T-helper 2 cell treated with Interferon-gamma antibody and Interleukin-4, amounts not matched to agents 100 ng/mL and 5 ng/mL, for 36 hours (primary cell): ENCODE results near the gene VPS13D. TPM values are rescaled to one million over a fixed set of nuclear protein-coding genes. Genes with fewer than 3 reads are reported as not detected.

Experiments
- intact Hi-C: fragments of 100-400 bp; cut with micrococcal nuclease; formaldehyde crosslinking; loops from one replicate; pipeline ENCODE4 v1.15.1; 2023
- total RNA-seq: library from RNA; stranded (reverse); gene quantifications from 2 replicates; pipeline ENCODE4 v1.2.3, GENCODE V29; 2022

Gene VPS13D
- total RNA-seq, 1 donor from 2014 or later, result 30.9 TPM

GRCh38 chr1:12544992-12545391 lies 315.2 kb downstream of the VPS13D start:
- intact Hi-C loops, result no loop called here

- intact Hi-C loops, result no loop called here
Observed at GRCh38 chr1:12546771-12547585, 317.1 kb downstream of the VPS13D start.

DNA sequence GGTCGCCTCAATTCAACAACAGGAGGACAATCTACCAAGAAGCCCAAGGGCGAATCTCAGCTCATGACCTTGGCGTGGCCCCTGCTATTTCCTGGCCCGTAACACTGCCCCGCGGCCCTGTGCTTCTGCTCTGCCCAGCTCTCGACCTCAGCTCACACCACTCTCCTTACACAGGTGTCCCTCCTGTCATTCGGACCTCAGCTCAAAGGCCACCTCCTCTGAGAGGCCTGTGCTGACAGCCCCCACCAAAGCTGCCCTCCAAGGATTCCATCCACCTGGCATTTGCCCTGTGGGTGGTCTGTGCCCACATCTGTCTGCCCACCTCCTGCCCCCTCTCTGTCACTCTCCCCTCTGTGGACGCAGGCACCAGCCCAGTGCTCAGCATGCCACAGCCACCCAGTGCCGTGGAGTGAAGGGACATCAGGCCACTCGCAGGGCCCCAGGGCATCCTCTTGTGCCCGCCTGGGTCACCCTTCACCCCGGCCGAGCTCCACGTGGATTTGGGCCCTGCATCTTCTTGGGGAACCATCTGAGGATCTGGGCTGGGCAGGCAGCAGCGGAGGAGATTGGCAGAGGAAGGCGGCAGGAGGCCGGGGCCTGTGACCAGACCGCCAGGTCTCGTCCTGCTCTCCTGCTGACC lies 317.9 kb downstream of the VPS13D start:
- intact Hi-C loops, result no loop called here

DNA sequence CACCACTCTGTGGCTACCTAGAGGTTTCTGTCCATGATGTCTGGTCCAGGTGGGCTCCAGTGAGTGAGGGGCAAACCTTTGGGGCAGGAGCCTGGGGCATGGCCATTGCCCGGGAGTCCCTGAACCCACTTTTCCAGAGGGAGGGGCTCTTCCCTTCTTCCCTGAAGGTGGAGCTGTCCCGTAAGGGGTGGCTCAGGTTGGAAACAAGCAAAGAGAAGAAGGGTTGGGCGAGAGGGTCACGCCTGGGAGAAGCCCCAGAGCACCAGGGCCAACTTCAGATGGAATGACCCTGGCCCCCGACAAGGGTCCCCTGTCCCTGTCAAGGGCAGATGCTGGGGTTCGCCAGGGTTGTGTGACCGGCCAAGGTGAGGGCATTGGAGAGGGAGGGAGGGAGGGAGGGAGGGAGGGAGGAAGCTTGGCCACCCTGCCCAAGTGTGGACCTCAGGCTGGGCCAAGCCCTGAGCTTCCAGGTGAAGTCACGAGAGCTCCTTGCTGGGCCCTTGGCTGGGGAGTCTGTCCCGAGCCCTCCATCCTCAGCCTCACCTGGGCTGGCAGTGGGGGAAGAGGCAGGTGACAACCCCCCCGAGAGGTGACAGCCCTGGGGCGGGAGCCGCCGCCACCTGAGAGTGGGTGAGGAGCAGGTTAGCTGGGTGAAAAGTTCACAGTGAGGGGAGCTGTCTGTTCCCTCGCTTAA lies 318.6 kb downstream of the VPS13D start:
- intact Hi-C loops, result no loop called here

DNA sequence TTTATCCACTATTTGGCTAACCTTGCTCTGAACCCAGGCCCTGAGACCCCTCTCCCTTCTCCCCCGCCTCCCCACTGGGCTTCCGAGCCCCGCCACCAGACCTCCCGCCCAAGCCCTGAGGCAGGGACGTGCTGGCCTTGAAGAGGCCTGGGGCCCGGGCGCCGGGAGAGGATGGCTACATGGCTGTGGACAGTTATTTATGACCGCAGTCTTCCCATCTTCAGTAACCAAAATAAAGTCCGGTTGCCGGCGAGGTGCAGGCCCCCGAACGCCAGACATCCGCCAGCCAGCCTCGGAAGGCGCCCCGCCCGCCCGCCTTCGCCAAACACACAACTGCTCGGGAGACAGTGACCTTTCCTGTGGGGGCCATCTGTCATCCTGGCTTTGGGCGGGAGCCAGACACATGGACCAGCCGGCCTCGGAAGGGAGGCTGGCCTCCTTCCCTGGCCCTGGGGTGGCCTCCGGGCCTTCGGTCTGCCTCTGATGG lies 319.2 kb downstream of the VPS13D start:
- intact Hi-C loops, result no loop called here

DNA sequence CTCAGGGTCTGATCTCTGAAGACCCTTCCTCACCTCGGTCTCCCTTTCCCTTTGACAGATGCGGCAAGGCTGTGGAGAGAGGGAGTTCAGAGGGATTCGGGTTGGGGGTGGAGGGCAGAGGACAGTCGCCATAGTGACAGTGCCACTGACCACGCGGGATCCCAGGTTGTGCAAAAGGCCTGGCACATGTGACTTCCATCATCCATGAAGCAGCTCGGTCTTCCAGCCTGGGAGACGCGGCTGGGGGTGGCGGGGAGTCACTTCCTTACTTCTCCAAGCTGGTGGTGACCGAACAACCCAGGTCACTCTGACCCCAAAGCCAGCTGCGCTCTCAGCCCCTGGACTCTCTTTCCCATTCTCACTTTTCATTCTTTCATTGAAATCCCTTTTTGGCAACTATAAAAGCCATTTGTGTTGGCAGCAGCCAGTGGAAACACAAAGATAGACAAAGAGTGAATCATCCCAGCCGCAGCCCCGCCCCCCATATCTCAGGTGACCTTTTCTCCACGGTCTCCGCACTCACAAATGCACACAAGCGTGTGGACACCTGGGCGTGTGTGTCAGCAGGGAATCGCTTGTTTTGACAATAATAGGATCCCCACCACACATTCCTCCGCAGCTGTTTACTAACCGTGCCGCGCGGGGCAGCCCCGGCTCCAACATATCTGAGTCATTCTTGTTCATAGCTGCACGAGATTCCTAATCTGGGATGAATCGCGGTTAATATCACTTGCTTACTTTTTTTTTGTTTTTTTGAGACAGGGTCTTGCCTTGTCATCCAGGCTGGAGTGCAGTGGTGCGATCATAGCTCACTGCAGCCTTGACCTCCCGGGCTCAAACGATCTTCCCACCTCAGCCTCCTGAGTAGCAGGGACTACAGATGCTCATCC lies 319.9 kb downstream of the VPS13D start:
- intact Hi-C loops, result no loop called here

DNA sequence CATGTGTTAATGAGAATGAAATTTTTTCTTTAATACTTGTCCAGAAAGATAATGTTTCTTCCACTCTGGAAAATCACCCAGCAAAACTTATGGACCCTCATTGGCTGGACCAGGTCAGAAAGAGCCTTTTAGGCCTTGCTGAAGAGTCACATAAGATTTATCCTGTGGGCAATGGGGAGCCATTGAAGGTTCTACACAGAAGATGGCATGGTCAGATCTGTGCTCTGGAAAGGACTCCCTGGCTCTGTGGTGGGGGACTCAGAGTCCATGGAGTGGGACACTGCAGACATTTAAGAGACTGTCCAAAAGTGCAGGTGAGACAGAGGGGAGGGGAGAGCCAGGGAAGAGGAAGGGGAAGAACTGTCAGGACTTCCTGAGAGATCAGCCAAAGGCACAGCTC lies 321.8 kb downstream of the VPS13D start:
- intact Hi-C loops, result no loop called here

- intact Hi-C loops, result no loop called here
Observed at GRCh38 chr1:12552111-12552888, 322.5 kb downstream of the VPS13D start.

DNA sequence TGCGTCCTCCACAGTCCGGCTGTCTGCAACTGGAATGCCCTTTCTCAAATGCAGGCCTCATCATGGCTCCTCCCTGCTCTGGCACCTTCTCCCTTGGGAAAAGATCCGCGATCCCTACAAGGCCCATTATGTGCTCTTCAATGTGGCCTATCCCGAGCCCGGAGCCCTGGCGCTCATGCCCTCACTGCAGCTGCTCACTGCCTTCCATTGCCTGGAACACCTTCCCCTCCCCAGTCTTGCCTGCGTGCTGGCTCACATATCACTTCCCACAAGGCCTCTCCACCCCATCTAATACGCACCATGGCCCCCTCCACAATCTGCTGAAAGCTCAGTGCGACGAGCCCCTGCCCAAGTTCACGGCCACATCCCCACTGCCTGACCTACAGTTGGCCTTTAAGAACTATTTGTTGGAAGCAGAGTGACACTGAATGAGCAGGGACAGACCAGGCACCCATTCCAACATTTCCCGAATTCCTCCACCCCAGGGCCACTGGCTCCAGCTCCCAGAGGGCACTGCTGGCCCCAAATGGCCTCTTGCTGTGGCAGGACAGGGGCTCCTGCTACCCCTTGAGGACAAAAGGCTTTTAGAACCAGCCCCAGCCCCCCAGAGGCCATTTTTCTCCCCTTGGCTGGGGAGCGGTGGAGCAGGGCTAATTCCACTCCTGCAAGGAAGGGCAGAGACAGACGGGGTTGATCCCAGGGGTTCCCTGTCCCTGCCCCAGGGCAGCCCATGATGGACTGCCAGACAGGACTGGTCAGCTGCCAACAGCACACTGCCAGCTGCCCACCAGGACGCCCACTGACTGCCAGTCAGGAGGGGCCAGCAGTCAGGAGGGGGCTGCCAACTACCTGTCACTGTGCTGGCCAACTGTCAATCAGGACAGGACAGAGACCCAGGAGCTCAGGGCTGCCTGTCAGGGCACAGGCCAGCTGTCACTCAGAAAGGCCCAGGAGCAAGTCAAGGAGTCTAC lies 323.4 kb downstream of the VPS13D start:
- intact Hi-C loops, result no loop called here

DNA sequence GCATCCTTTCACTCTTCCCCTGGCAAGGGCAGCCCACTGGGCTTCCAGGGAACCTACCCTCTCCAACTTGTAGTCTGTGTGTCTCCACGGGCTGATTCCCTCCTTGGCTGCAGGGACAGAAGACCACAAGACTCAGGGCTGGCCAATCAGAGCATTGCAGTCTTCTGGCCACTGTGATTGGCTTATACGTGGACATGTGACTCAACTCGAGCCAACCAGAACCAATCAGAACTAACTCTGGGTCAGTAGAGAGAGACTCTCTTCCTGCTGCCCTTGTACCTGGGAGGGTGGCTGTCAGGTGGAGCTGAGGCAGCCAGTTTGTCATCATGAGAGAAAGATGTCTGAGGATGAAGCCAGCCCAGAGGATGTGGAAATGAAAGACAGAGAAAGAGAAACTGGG lies 324.1 kb downstream of the VPS13D start:
- intact Hi-C loops, result no loop called here

DNA sequence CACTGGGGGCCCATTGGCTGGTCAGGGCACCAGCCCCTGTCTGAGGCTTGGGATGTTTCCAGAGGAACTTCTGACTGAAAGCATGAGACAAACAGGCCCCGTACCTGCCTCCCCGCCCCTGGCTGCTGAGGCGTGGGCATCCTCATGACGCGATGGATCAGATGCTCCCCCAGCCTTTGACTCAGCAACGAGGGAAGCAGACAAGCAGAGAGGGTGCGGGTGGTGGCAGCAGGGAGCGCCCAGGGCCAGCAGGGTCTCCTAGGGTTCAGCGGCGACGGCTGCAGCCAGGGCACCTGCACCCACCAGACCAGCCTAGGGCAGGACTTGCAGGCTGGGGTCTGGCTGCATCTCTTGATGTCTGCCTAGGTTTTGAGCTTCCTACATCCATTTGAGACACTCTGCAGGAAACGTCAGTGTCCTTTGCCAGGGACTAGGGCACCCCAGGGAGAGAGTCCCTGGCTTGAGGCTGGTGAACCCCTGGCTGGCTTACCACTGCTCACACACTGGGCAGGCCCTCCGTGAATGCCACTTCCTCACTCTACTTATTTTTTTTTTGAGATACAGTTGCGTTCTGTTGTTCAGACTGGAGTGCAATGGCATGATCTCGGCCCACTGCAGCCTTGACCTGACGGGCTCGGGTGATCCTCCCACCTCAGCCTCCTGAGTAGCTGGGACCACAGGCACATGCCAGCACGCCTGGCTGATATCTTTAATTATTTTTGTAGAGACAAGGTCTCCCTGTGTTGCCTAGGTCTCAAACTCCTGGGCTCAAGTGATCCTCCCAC lies 324.9 kb downstream of the VPS13D start:
- intact Hi-C loops, result no loop called here

- intact Hi-C loops, result no loop called here
Observed at GRCh38 chr1:12555411-12556367, 325.9 kb downstream of the VPS13D start.

DNA sequence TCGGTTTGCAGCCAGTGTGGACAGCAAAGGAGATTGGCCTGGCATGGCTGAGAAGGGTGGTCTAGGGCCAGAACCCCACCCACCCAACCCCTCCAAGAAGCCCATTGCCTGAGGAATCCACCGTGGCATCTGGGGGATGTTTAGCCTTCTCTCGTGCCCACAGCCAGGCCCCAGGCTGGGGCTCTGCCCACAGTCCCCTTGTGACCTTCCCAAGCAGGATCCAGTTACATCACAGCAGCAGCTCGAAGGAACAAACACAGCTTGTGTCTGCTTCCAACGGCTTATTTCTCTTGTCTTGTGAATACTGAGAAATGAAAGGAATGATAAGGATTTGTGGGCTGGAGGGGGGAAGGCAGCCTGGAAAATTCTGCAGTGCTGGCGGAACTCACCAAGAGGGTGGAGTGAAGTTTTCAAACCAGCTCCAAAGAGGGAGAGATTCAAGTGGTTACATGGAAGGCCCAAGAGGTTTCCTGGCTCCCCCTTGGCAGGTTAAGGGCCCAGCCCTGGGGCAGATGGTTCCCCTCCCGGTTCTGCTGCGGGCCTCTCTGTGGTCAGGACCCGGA lies 326.6 kb downstream of the VPS13D start:
- intact Hi-C loops, result no loop called here

DNA sequence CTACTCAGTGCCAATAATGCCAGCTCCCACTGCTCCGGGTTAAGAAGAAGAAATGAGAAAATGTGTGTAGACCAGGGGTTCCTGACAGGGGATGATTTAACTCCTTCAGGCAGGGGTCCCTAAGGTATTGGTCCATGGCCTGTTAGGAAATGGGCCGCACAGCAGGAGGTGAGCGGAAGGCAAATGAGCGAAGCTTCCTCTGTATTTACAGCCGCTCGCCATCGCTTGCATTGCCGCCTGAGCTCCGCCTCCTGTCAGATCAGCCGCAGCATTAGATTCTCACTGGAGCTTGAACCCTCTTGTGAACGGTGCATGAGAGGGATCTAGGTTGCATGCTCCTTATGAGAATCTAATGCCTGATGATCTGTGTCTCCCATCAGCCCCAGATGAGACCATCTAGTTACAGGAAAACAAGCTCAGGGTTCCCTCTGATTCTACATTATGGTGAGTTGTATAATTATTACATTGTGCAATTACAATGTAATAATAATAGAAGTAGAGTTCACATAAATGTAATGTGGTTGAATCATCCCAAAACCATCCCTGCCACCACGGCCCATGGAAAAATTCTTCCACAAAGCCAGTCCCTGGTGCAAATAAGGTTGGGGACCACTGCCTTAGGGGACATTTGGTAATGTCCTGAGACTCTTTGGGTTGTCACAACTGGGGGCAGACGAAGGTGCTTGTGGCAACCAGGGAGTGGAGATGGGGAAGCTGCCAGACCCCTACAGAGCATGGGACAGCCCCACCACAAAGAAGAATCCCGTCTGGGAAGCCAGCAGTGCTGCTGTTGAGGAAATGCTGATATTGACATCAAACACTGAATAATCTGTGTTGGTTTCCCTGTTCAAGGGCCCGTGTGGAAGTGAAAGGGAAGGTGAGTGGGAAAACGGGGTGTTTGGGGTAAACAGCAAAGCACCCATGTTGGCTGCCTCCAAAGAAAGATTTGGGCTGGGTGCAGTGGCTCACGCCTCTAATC lies 327.4 kb downstream of the VPS13D start:
- intact Hi-C loops, result no loop called here

- intact Hi-C loops, result no loop called here
Observed at GRCh38 chr1:12561121-12561520, 331.3 kb downstream of the VPS13D start.
